Measurements from ENCODE around the gene LCA5. TPM values are rescaled to one million over a fixed set of nuclear protein-coding genes. Genes with fewer than 3 reads are reported as not detected.

The LCA5 gene
- total RNA-seq, 1 experiment from 2014 or later: 10.9 TPM

DNA sequence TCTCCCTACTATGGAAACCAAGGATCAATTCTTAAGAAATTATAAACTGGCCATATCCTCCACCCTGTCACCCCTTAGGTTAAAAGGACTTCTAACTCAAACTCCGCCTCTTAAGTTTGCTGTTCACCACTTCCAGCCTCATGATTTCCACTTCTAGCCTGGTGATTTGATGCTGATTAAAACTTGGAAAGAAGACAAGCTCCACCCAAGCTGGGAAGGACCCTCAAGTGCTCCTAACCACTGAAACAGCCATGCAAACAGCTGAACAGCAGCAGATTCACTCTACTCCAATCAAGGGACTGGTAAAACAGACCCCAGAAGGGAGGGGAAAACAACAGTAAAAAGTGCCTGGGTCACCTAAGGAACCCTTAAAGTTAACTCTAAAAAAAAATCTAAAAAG lies 10.3 kb downstream of the LCA5 start:
- DNase-seq: no peak
- Histone ChIP-seq H3K4me3 (ENCODE audit: low read depth, low read length) (no peak overlapping the region), H3K4me1 (peaks cover 53% of the 10 kb centered on the region), H3K27me3 (replicated peaks; ENCODE audit: control insufficient read depth, insufficient read depth, low read length) (no peaks in the 10 kb centered on the region), H3K36me3 (ENCODE audit: control insufficient read depth, insufficient read depth, low read length) (no peaks in the 10 kb centered on the region), H3K9me3 (no peaks in the 10 kb centered on the region)
- H3K4me1 Mint-ChIP-seq (ENCODE audit: low read depth, unreplicated experiment): peaks cover 32% of the 10 kb centered on the region
- no peaks in the 10 kb centered on the region for H3K27me3 Mint-ChIP-seq (ENCODE audit: insufficient read depth, unreplicated experiment)
- H3K36me3 Mint-ChIP-seq (ENCODE audit: insufficient read depth, unreplicated experiment): peaks cover 19% of the 10 kb centered on the region
- POLR2A ChIA-PET: interaction anchor here (1.1 to 1.8 kb wide), 2 partner anchors 10 to 18 kb away, joined by 4 to 5 read pairs; partner anchors contain the start of gene LCA5
- BruUV-seq (replicated peaks): no TSS peak
- peak overlapping the region; percentile 68 for H3K4me3 Mint-ChIP-seq (ENCODE audit: unreplicated experiment)
- TF ChIP-seq CTCF (IDR thresholded peaks at IDR 0.05; ENCODE audit: insufficient read depth in 1 of 2, low read depth in 1 of 2, low read length in 1 of 2, severe bottlenecking in 1 of 2, unreplicated experiment in 1 of 2): no peak
- intact Hi-C loops (cut with micrococcal nuclease; ENCODE audit: unreplicated experiment): loop anchor here (1.0 to 2.0 kb wide), 2 partner anchors 10 to 374 kb away; partner anchors contain the start of gene LCA5
- CTCF ChIA-PET: interaction anchor here (1.3 kb wide), 1 partner anchor 95 kb away, joined by 3 read pairs; no protein-coding TSS in a partner anchor
- peaks cover 9% of the 10 kb centered on the region for H3K9me3 Mint-ChIP-seq (ENCODE audit: unreplicated experiment)
- H3K27ac Mint-ChIP-seq (ENCODE audit: unreplicated experiment): peak overlapping the region; percentile 84

DNA sequence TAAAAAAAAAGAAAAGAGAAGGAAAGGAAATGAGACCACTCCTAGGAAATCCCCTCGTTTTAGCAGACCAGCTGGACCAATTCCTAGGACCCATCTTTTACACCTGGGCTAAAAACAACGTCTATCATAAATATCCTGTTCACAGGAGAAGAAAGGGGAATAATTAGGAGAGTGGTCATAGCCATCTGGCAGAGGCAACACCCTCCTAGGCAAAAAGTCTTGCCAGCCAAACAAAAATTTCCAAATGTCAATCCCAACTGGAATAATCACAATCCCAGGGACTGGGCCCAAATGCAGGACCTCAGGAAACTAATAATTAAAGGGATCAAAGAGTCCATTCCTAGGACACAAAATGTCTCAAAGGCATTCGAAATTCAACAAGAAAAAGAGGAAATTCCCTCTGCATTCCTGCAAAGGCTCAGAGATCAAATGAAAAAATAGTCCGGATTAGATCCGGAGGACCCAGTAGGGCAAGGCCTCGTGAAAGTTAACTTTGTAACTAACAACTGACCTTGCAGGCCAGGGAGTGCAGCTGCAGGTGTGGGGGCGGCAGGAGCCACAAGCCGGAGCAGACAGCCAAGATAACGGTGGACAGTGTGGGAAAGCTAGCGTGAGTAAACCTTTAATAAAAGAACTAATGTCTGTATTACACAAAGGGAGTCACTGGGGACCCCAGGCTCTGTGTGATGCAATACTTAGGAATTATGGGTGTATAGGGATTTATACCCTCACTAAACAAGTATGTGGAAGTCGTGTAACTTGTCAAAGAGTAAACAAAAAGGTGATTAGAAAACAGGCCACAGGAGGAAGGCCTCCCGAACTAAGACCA lies 11.7 kb downstream of the LCA5 start:
- no peak for TF ChIP-seq CTCF (IDR thresholded peaks at IDR 0.05; ENCODE audit: insufficient read depth in 1 of 2, low read depth in 1 of 2, low read length in 1 of 2, severe bottlenecking in 1 of 2, unreplicated experiment in 1 of 2)
- peaks cover 52% of the 10 kb centered on the region for H3K4me1 ChIP-seq
- intact Hi-C loops (cut with micrococcal nuclease; ENCODE audit: unreplicated experiment): loop anchor here (1.0 to 2.0 kb wide), 5 partner anchors 12 to 373 kb away; partner anchors contain the start of gene LCA5
- H3K27me3 Mint-ChIP-seq (ENCODE audit: insufficient read depth, unreplicated experiment): no peaks in the 10 kb centered on the region
- no peaks in the 10 kb centered on the region for H3K27me3 ChIP-seq (replicated peaks; ENCODE audit: control insufficient read depth, insufficient read depth, low read length)
- peak; percentile 87 to 93 for DNase-seq
- H3K4me1 Mint-ChIP-seq (ENCODE audit: low read depth, unreplicated experiment): peaks cover 32% of the 10 kb centered on the region
- TSS peak; percentile 75 for BruUV-seq (replicated peaks)
- POLR2A ChIA-PET: no interaction called here
- peaks cover 9% of the 10 kb centered on the region for H3K9me3 Mint-ChIP-seq (ENCODE audit: unreplicated experiment)
- H3K36me3 ChIP-seq (ENCODE audit: control insufficient read depth, insufficient read depth, low read length): no peaks in the 10 kb centered on the region
- no peaks in the 10 kb centered on the region for H3K9me3 ChIP-seq
- CTCF ChIA-PET: interaction anchor here (1.1 kb wide), 1 partner anchor 11 kb away, joined by 4 read pairs; the partner anchor contains the start of gene LCA5
- peak overlapping the region; percentile 17 for H3K4me3 ChIP-seq (ENCODE audit: low read depth, low read length)
- peak overlapping the region; percentile 68 for H3K4me3 Mint-ChIP-seq (ENCODE audit: unreplicated experiment)
- peak overlapping the region; percentile 84 for H3K27ac Mint-ChIP-seq (ENCODE audit: unreplicated experiment)
- peaks cover 19% of the 10 kb centered on the region for H3K36me3 Mint-ChIP-seq (ENCODE audit: insufficient read depth, unreplicated experiment)

DNA sequence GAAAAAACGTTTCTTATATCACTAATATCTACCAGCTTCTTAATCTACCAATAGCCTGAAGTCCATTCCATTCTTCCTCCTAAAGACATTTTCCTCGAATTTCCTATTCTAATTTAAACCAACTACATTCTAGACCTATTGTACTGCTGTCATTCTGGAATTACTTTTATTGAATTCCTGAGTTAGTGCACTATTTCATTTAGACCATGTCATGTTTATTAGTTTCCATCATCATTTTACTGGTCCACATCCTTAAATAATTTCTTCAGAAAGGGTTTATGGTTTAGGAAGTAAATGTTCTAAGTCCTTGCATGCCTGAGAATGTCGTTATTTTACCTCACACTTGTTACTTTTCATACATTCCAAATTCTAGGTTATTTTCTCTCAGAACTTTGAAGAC lies 13.2 kb downstream of the LCA5 start:
- no TSS peak for BruUV-seq (replicated peaks)
- CTCF ChIA-PET: no interaction called here
- Histone ChIP-seq H3K4me1 (peaks cover 50% of the 10 kb centered on the region), H3K9me3 (no peaks in the 10 kb centered on the region), H3K4me3 (ENCODE audit: low read depth, low read length) (no peak overlapping the region), H3K36me3 (ENCODE audit: control insufficient read depth, insufficient read depth, low read length) (no peaks in the 10 kb centered on the region), H3K27me3 (replicated peaks; ENCODE audit: control insufficient read depth, insufficient read depth, low read length) (no peaks in the 10 kb centered on the region)
- Mint-ChIP-seq H3K27ac (ENCODE audit: unreplicated experiment) (peak overlapping the region; percentile 84), H3K4me1 (ENCODE audit: low read depth, unreplicated experiment) (peaks cover 36% of the 10 kb centered on the region), H3K36me3 (ENCODE audit: insufficient read depth, unreplicated experiment) (peaks cover 23% of the 10 kb centered on the region), H3K9me3 (ENCODE audit: unreplicated experiment) (peaks cover 3% of the 10 kb centered on the region), H3K4me3 (ENCODE audit: unreplicated experiment) (peak overlapping the region; percentile 68), H3K27me3 (ENCODE audit: insufficient read depth, unreplicated experiment) (no peaks in the 10 kb centered on the region)
- TF ChIP-seq CTCF (IDR thresholded peaks at IDR 0.05; ENCODE audit: insufficient read depth in 1 of 2, low read depth in 1 of 2, low read length in 1 of 2, severe bottlenecking in 1 of 2, unreplicated experiment in 1 of 2): no peak
- no peak for DNase-seq
- POLR2A ChIA-PET: no interaction called here
- intact Hi-C loops (cut with micrococcal nuclease; ENCODE audit: unreplicated experiment): no loop called here
